HG03280 (cell line): ENCODE data around the gene CRB1.
"Not testable (repeated sequence)": the region's sequence is repeated elsewhere in the genome, so short reads cannot be mapped to it uniquely, and the experiment has no call there.

Source experiments
- ATAC-seq: cut with Tn5 transposase; IDR thresholded peaks from one replicate; pipeline ENCODE4 v1.9.1; 2021; ENCODE audit warnings: mild to moderate bottlenecking, moderate library complexity; ENCODE audit not compliant: unreplicated experiment

Gene CRB1

GRCh38 chr1:197448121-197448779, 180.2 kb downstream of the CRB1 start:
- no peak for ATAC-seq

- no peak for ATAC-seq
Measured at GRCh38 chr1:197451381-197451780, 183.3 kb downstream of the CRB1 start.

GRCh38 chr1:197453376-197454058, 185.5 kb downstream of the CRB1 start:
- ATAC-seq, result no peak

- no peak for ATAC-seq
Measured at GRCh38 chr1:197462539-197462938, 194.5 kb downstream of the CRB1 start.

- ATAC-seq, result no peak
Measured at GRCh38 chr1:197463142-197463541, 195.1 kb downstream of the CRB1 start.

- no peak for ATAC-seq
Measured at GRCh38 chr1:197464044-197464443, 196.0 kb downstream of the CRB1 start.

GRCh38 chr1:197465528-197466327, 197.7 kb downstream of the CRB1 start:
- no peak for ATAC-seq

- no peak for ATAC-seq
Measured at GRCh38 chr1:197466813-197467212, 198.8 kb downstream of the CRB1 start.

GRCh38 chr1:197467881-197468280, 199.8 kb downstream of the CRB1 start:
- ATAC-seq, result no peak

- no peak for ATAC-seq
Measured at GRCh38 chr1:197468543-197469175, 200.6 kb downstream of the CRB1 start.

GRCh38 chr1:197469620-197470210, 201.7 kb downstream of the CRB1 start:
- no peak for ATAC-seq

- no peak for ATAC-seq
Measured at GRCh38 chr1:197470330-197470729, 202.3 kb downstream of the CRB1 start.

GRCh38 chr1:197471248-197471985, 203.4 kb downstream of the CRB1 start:
- ATAC-seq, result no peak

- no peak for ATAC-seq
Measured at GRCh38 chr1:197472141-197472540, 204.1 kb downstream of the CRB1 start.

GRCh38 chr1:197480446-197480845, 212.4 kb downstream of the CRB1 start:
- no peak for ATAC-seq

- no peak for ATAC-seq
Measured at GRCh38 chr1:197481101-197481500, 213.0 kb downstream of the CRB1 start.

GRCh38 chr1:197485790-197486189, 217.7 kb downstream of the CRB1 start:
- ATAC-seq, result no peak

GRCh38 chr1:197486946-197487345, 218.9 kb downstream of the CRB1 start:
- no peak for ATAC-seq

GRCh38 chr1:197491505-197491904, 223.5 kb downstream of the CRB1 start:
- ATAC-seq, result not testable (repeated sequence)

- no peak for ATAC-seq
Measured at GRCh38 chr1:197496722-197497121, 228.7 kb downstream of the CRB1 start.
